ENCODE data around the gene EPGN.

- no peak for TF ChIP-seq CTCF (conservative IDR thresholded peaks at IDR 0.05 in 1 of 2, IDR thresholded peaks at IDR 0.05 in 1 of 2; ENCODE audit: low read depth in 1 of 2, low read length in 2 of 2)
- no peak for TF ChIP-seq EZH2 (IDR thresholded peaks at IDR 0.05; ENCODE audit: low read length, missing control alignments)
These were observed 56.6 kb downstream of the EPGN start, which contains the start of gene EREG for GRCh38 chr4:74364652-74365491.

Data from fibroblast of lung (primary cell).